Mucosa of rectum (tissue), 2 donors: ENCODE results near the gene RAB40B.

Experiments
- H3K27ac ChIP-seq, 2 donors: one replicate each; pipeline ENCODE4 v1.7.0; 2013; ENCODE audit warnings: inconsistent platforms in 2 of 2, low read depth in 2 of 2, low read length in 2 of 2
- H3K27me3 ChIP-seq, 2 donors: one replicate each; pipeline ENCODE4 v1.7.0; 2013; ENCODE audit warnings: low read length in 2 of 2; ENCODE audit not compliant: control insufficient read depth in 2 of 2, insufficient read depth in 2 of 2
- H3K36me3 ChIP-seq, 2 donors: one replicate each; pipeline ENCODE4 v1.7.0; 2013; ENCODE audit warnings: low read length in 2 of 2; ENCODE audit not compliant: control insufficient read depth in 2 of 2, insufficient read depth in 2 of 2
- H3K4me1 ChIP-seq, 2 donors: one replicate each; pipeline ENCODE4 v1.7.0; 2013; ENCODE audit warnings: low read length in 2 of 2, mild to moderate bottlenecking in 1 of 2; ENCODE audit not compliant: control insufficient read depth in 2 of 2, insufficient read depth in 2 of 2
- H3K4me3 ChIP-seq, 2 donors: one replicate each; pipeline ENCODE4 v1.7.0; 2013; ENCODE audit warnings: low read length in 2 of 2
- H3K9ac ChIP-seq, 2 donors: one replicate each; pipeline ENCODE4 v1.7.0; 2013; ENCODE audit warnings: low read length in 2 of 2, low read depth in 1 of 2, mild to moderate bottlenecking in 1 of 2
- H3K9me3 ChIP-seq, 2 donors: one replicate each; pipeline ENCODE4 v1.7.0; 2013; ENCODE audit warnings: low read length in 2 of 2; ENCODE audit not compliant: control insufficient read depth in 2 of 2
- donor health status: healthy.
- donor health status: Normal muscosa, but diverticular disease.

The RAB40B gene

DNA sequence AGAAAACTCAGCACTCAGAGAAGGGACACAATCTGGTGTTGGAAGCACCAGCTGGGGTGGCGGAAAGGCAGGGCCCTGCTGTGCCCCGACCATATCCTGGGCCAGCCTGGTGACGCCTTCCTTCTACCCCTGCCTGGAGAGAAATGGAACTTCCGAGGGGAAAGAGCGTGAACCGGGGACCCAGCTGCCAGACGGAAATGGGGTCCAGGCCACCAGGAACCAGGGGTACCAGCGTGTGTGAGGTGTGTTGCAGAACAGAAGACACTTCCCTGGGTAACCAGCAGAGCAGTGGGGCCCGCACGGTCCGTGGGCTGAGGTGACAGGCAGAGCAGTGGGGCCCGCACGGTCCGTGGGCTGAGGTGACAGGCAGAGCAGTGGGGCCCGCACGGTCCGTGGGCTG, 6.8 kb downstream of the RAB40B start:
- H3K27me3 ChIP-seq = no peaks in the 10 kb centered on the region
- H3K9me3 ChIP-seq = no peaks in the 10 kb centered on the region
- peaks cover 0 to under 1% of the 10 kb centered on the region in 2 donors for H3K4me1 ChIP-seq
- H3K36me3 ChIP-seq = peaks cover 0 to 11% of the 10 kb centered on the region in 2 donors
- H3K27ac ChIP-seq = no peak overlapping the region
- H3K9ac ChIP-seq = no peak overlapping the region
- H3K4me3 ChIP-seq = no peak overlapping the region

- Histone ChIP-seq H3K27ac (no peak overlapping the region), H3K4me3 (no peak overlapping the region), H3K36me3 (peaks cover 0 to 11% of the 10 kb centered on the region in 2 donors), H3K9me3 (no peaks in the 10 kb centered on the region), H3K27me3 (no peaks in the 10 kb centered on the region), H3K9ac (no peak overlapping the region), H3K4me1 (no peaks in the 10 kb centered on the region)
Measured at GRCh38 chr17:82690786-82691489, 7.6 kb downstream of the RAB40B start.

DNA sequence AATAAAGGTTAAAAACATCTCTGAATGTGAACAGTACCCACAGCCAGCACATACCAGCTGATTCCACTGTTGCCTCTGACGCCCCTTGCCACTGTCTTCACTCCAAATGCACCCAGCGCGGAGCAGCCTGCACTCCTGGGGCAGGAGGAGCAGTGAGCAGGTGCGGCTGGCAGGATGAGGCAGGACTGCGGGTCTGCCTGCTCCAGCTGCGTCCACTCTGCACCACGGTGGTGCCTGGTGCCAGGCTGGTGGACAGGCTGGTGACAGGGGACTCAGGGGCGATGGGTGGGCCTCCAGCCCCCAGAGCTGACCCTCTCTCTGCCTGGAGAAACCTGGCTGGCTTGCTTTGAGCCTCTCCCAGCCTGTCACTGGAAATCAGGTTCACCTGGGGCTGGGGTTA, 9.4 kb downstream of the RAB40B start:
- Histone ChIP-seq H3K9me3 (no peaks in the 10 kb centered on the region), H3K27ac (no peak overlapping the region), H3K4me3 (no peak overlapping the region), H3K27me3 (no peaks in the 10 kb centered on the region), H3K4me1 (peaks cover 6 to 7% of the 10 kb centered on the region in 2 donors), H3K9ac (no peak overlapping the region), H3K36me3 (peaks cover 0 to 11% of the 10 kb centered on the region in 2 donors)

- H3K4me1 ChIP-seq = peaks cover 6 to 7% of the 10 kb centered on the region in 2 donors
- H3K27me3 ChIP-seq = no peaks in the 10 kb centered on the region
- H3K27ac ChIP-seq = no peak overlapping the region
- H3K36me3 ChIP-seq = peaks cover 0 to 11% of the 10 kb centered on the region in 2 donors
- no peak overlapping the region for H3K4me3 ChIP-seq
- no peak overlapping the region for H3K9ac ChIP-seq
- no peaks in the 10 kb centered on the region for H3K9me3 ChIP-seq
Measured at GRCh38 chr17:82687871-82688270, 10.6 kb downstream of the RAB40B start.

DNA sequence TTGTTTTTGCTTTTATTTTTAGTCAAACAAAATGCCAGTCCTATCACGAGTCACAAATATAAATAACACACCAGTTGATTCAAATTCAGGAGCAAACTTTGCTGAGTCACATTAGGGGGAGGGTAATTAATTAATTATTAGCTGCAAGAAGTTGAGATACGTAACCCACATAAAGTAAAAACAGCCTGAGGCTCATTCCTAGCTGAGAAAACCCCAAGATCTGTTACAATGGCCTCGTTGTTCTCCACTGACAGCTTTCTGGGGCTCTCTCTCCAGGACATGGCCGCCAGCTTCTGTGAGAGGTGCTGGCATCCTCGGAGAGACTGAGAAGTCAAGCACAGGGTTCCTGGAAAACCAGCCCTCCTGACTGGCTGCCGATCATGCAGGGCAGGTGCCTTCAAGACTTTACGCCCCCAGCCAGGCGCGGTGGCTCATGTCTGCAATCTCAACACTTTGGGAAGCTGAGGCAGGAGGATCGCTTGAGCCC, 11.1 kb downstream of the RAB40B start:
- Histone ChIP-seq H3K9me3 (no peaks in the 10 kb centered on the region), H3K4me3 (no peak overlapping the region), H3K4me1 (peaks cover 6 to 7% of the 10 kb centered on the region in 2 donors), H3K36me3 (peaks cover 0 to 11% of the 10 kb centered on the region in 2 donors), H3K27me3 (no peaks in the 10 kb centered on the region), H3K27ac (no peak overlapping the region), H3K9ac (no peak overlapping the region)

DNA sequence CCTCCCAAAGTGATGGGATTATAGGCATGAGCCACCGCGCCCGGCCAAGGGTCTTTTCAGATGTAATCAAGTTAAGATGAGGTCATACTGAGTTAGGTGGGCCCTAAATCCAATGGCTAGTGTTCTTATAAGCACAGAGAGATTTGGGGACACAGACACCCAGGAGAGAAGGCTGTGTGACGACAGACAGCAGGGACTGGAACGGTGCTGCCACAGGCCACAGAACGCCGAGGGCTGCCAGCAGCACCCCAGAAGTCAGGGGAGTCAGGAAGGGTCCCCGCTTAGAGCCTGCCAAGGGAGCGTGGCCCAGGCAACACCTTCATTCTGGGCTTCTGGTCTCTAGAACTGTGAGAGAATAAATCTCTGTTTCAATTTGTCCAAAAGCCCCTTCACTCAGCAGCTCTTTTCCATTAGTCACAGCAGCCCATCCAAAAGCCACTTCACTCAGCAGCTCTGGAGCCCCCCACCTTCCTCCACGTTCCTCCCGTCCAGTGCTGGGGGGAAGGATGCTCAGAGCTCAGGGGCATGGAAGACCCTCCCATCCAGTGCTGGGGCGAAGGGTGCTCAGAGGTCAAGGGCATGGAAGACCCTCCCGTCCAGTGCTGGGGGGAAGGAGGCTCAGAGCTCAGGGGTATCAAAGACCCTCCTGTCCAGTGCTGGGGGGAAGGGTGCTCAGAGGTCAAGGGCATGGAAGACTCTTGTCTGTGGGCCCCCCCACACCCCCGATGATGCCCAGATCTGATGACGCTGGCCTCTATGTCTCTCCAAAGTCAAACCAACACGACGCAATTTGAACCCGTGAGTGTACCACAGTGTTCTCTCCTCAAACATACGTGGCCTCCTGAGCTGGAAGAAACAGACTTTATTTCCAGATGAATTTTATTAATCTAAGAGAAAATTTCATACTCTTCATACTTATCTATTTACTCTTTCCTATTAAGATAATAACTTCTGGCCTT, 11.9 kb downstream of the RAB40B start:
- H3K27ac ChIP-seq = no peak overlapping the region
- no peaks in the 10 kb centered on the region for H3K27me3 ChIP-seq
- H3K9me3 ChIP-seq = no peaks in the 10 kb centered on the region
- peaks cover 0 to 10% of the 10 kb centered on the region in 2 donors for H3K36me3 ChIP-seq
- no peak overlapping the region for H3K4me3 ChIP-seq
- H3K9ac ChIP-seq = no peak overlapping the region
- H3K4me1 ChIP-seq = peaks cover 6 to 7% of the 10 kb centered on the region in 2 donors

GRCh38 chr17:82685291-82685690, 13.2 kb downstream of the RAB40B start:
- Histone ChIP-seq H3K9me3 (peaks cover 0 to 2% of the 10 kb centered on the region in 2 donors), H3K27me3 (no peaks in the 10 kb centered on the region), H3K4me1 (peaks cover 6 to 7% of the 10 kb centered on the region in 2 donors), H3K27ac (peak overlapping the region; percentile 51 to 93), H3K36me3 (peaks cover 0 to 4% of the 10 kb centered on the region in 2 donors), H3K4me3 (no peak overlapping the region), H3K9ac (no peak overlapping the region)

DNA sequence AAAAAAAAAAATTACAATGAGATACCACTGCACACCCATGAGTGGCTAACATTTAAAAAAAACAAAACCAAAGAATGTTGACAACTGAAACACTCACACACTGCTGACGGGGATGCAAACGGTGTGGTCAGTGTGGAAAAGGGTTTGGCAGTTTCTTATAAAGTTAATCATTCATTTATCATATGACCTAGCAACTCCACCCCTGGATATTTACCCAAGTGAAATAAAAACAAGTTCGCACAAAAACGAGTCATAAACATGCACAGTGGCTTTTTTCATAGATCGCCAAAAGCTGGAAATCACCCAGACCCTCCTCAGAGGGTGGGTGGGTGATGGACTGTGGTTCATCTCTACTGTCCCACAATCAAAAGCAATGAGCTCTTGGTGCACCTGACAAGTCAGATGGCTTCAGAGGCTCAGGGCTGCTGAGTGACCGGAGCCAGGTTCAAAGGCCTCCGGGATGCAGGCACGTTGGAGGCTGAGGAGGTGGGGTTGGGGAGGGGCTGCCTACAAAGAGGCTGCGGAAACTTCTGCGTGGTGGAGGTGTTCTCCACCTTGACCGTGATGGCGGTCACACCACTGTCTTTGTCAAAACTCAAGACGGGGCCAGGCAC, 14.2 kb downstream of the RAB40B start:
- Histone ChIP-seq H3K36me3 (no peaks in the 10 kb centered on the region), H3K4me3 (peak overlapping the region; percentile 28 to 66), H3K27me3 (no peaks in the 10 kb centered on the region), H3K27ac (peak overlapping the region; percentile 93 to 98), H3K9me3 (peaks cover 0 to 2% of the 10 kb centered on the region in 2 donors), H3K4me1 (peaks cover 13% of the 10 kb centered on the region in 2 donors), H3K9ac (peak overlapping the region; percentile 68 to 72)

- peak overlapping the region; percentile 93 to 98 for H3K27ac ChIP-seq
- peak overlapping the region in 1 of 2 donors; percentile 26 for H3K9ac ChIP-seq
- no peak overlapping the region for H3K4me3 ChIP-seq
- no peaks in the 10 kb centered on the region for H3K27me3 ChIP-seq
- peaks cover 0 to 2% of the 10 kb centered on the region in 2 donors for H3K9me3 ChIP-seq
- no peaks in the 10 kb centered on the region for H3K36me3 ChIP-seq
- peaks cover 13% of the 10 kb centered on the region in 2 donors for H3K4me1 ChIP-seq
Measured at GRCh38 chr17:82683534-82683933, 15.0 kb downstream of the RAB40B start.
